ENCODE data around the gene SSH3. TPM values are rescaled to one million over a fixed set of nuclear protein-coding genes. Genes with fewer than 3 reads are reported as not detected.

The SSH3 gene
- total and polyA plus RNA-seq, 2 of the 4 experiments (the other 2 are of a cell fraction), result 7.3 to 26.7 TPM

DNA sequence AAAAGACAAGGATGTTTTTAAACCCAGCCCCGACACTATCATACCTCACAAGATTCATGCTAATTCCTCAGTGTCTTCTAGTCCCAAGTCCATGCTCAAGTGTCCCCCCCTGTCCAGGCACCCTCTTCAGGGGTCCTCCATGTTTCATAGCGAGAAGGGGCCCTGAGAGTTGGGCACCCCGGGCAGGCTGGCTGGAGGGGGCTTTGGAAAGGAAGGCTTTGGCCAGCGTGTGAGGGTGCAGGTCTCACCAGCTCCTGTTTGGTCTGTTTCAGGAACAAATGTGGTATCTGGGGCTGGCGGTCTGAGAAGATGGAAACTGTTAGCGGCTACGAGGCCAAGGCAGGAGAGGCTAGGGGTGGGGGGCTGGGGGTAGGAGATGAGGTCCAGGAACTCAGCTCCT lies 4.5 kb upstream of the SSH3 start:
- Histone ChIP-seq H4K91ac (ENCODE audit: insufficient read depth, low read depth, low read length) (no peak overlapping the region), H3K56ac (ENCODE audit: extremely low read depth, insufficient read depth, low read length) (no peak overlapping the region), H3K4me2 (ENCODE audit: low read depth, low read length) (no peak overlapping the region), H2AK5ac (ENCODE audit: low read depth, low read length) (no peak overlapping the region), H3K27ac (ENCODE audit: insufficient read depth, low read length) (no peak overlapping the region), H4K5ac (ENCODE audit: low read depth, low read length) (no peak overlapping the region), H2BK15ac (ENCODE audit: low read depth, low read length) (no peak overlapping the region), H3K18ac (ENCODE audit: low read depth, low read length) (no peak overlapping the region), H4K8ac (ENCODE audit: low read depth in 2 of 2, low read length in 2 of 2) (no peak overlapping the region), H2BK20ac (ENCODE audit: low read depth, low read length) (no peak overlapping the region), H3K9ac (ENCODE audit: low read depth, low read length) (no peak overlapping the region), H2AK9ac (replicated peaks; ENCODE audit: low read depth, low read length, poor library complexity) (no peak overlapping the region), H3K4me3 (ENCODE audit: insufficient read depth, low read depth, low read length) (no peak overlapping the region), H3K4me1 (ENCODE audit: control insufficient read depth, insufficient read depth, low read length) (peaks cover 10% of the 10 kb centered on the region), H3K36me3 (ENCODE audit: control insufficient read depth, insufficient read depth, low read length) (peaks cover 42% of the 10 kb centered on the region), H3K79me1 (ENCODE audit: low read depth in 1 of 2, low read length in 2 of 2) (peaks cover 7 to 48% of the 10 kb centered on the region in 2 experiments), H3K9me3 (ENCODE audit: control insufficient read depth, insufficient read depth, low read length) (peaks cover 2% of the 10 kb centered on the region; the same call in 1 of the 2 replicates), H4K20me1 (ENCODE audit: insufficient read depth, low read length) (peaks cover 7% of the 10 kb centered on the region), H3K4ac (ENCODE audit: low read depth, low read length) (no peak overlapping the region), H2AFZ (replicated peaks; ENCODE audit: low read length, poor library complexity) (no peak overlapping the region), H3K27me3 (ENCODE audit: control insufficient read depth, insufficient read depth, low read length) (no peaks in the 10 kb centered on the region), H3K23ac (ENCODE audit: low read depth, low read length) (no peak overlapping the region), H2BK5ac (ENCODE audit: low read depth, low read length, poor library complexity, severe bottlenecking) (no peak overlapping the region), H2BK120ac (ENCODE audit: low read depth, low read length) (no peak overlapping the region), H3K14ac (replicated peaks; ENCODE audit: low read depth, low read length) (no peak overlapping the region), H3K9me1 (ENCODE audit: insufficient read depth, low read length) (peaks cover 3% of the 10 kb centered on the region)
- in situ Hi-C loops (cut with MboI; ENCODE audit: low sequenced_read_pairs), result no loop called here
- no CpG with 5 or more reads among the region's 7 CpGs for WGBS, 2 experiments (ENCODE audit: extremely low coverage in 2 of 2, insufficient read length in 1 of 2)
- CTCF ChIA-PET, result interaction anchor here (1.1 kb wide), 1 partner anchor 21 kb away, joined by 3 read pairs; no protein-coding TSS in a partner anchor
- ATAC-seq (ENCODE audit: low read depth) (no peak), DNase-seq (no peak)
- POLR2A ChIA-PET (ENCODE audit: unreplicated experiment), result no interaction called here
- dilution Hi-C loops (cut with HindIII; ENCODE audit: low sequenced_read_pairs, unreplicated experiment), result no loop called here
- intact Hi-C loops (cut with micrococcal nuclease), result no loop called here
- TF ChIP-seq MAFK (IDR thresholded peaks at IDR 0.05; ENCODE audit: low read depth, low read length), result no peak
- TF ChIP-seq CEBPB (IDR thresholded peaks at IDR 0.05; ENCODE audit: low read depth, low read length), result no peak
- TF ChIP-seq RCOR1 (IDR thresholded peaks at IDR 0.05; ENCODE audit: insufficient replicate concordance, low read length), result no peak
- no peak for TF ChIP-seq POLR2A (IDR thresholded peaks at IDR 0.05; ENCODE audit: low read depth, low read length)
- no peak for TF ChIP-seq NFE2L2 (IDR thresholded peaks at IDR 0.05; ENCODE audit: low read depth, low read length)
- BruUV-seq (replicated peaks), result no TSS peak
